SK-N-SH (cell line): Measurements from ENCODE around the gene CYBC1. TPM values are rescaled to one million over a fixed set of nuclear protein-coding genes. Genes with fewer than 3 reads are reported as not detected.

ENCODE experiments used
- CTCF ChIA-PET: fragments of 300-600, 350-600 bp; formaldehyde crosslinking; extraction: SDS; loops from one replicate; lab custom pipeline; 2021; lab: Yijun Ruan, JAX
- POLR2A ChIA-PET: fragments of 350-600 bp; sonication (Branson Sonifier 250); formaldehyde crosslinking; extraction: SDS; loops from one replicate; lab custom pipeline; 2020; ENCODE audit warnings: antibody characterized with exemption, inconsistent platforms; lab: Yijun Ruan, JAX
- DNase-seq: peaks from one replicate; pipeline ENCODE4 v3.0.0; 2012
- H2AFZ ChIP-seq: fragments of 200-600 bp; sonication (generic); 2 replicates; pipeline ENCODE4 v1.8.1; 2016; ENCODE audit warnings: antibody characterized with exemption, mild to moderate bottlenecking, low read depth
- H3F3A ChIP-seq: fragments of 200-600 bp; sonication (generic); replicated peaks from 2 replicates; pipeline ENCODE3; 2016; ENCODE audit warnings: antibody characterized with exemption, mild to moderate bottlenecking; ENCODE audit not compliant: insufficient read depth
- H3K27ac ChIP-seq, 2 experiments: fragments of 200-500 bp in 1 of 2; fragments of 200-600 bp in 1 of 2; sonication (Bioruptor generic) in 1 of 2; sonication (generic), shearing (Covaris generic) in 1 of 2; 2 replicates each; pipeline versions ENCODE4 v1.5.1 to v1.6.1; 2014 to 2016; ENCODE audit warnings: low read depth in 2 of 2, inconsistent platforms in 1 of 2, low read length in 1 of 2, mild to moderate bottlenecking in 1 of 2, mixed read lengths in 1 of 2
- H3K27me3 ChIP-seq: fragments of 200-600 bp; sonication (generic), shearing (Covaris generic); 2 replicates; pipeline ENCODE4 v1.6.1; 2016; ENCODE audit warnings: mixed run types; ENCODE audit not compliant: insufficient read depth
- H3K36me3 ChIP-seq, 2 experiments: fragments of 200-500 bp in 1 of 2; fragments of 200-600 bp in 1 of 2; sonication (Bioruptor generic) in 1 of 2; sonication (generic) in 1 of 2; replicated peaks in 1 of 2; 2 replicates each; pipeline versions ENCODE3 to v1.5.1; 2014 to 2016; ENCODE audit warnings: low read length in 1 of 2, mild to moderate bottlenecking in 1 of 2; ENCODE audit not compliant: insufficient read depth in 2 of 2, control insufficient read depth in 1 of 2
- H3K4me1 ChIP-seq, 2 experiments: fragments of 200-500 bp in 1 of 2; fragments of 200-600 bp in 1 of 2; sonication (Bioruptor generic) in 1 of 2; sonication (generic), shearing (Covaris generic) in 1 of 2; 2 replicates each; pipeline versions ENCODE4 v1.5.1 to v1.6.1; 2014 to 2016; ENCODE audit warnings: low read depth in 1 of 2, low read length in 1 of 2, mixed run types in 1 of 2; ENCODE audit not compliant: insufficient read depth in 2 of 2, control insufficient read depth in 1 of 2
- H3K4me2 ChIP-seq: fragments of 200-600 bp; sonication (generic), shearing (Covaris generic); 2 replicates; pipeline ENCODE4 v1.6.1; 2017; ENCODE audit warnings: mixed run types
- H3K4me3 ChIP-seq, 2 experiments: fragments of 200-500 bp in 1 of 2; fragments of 200-600 bp in 1 of 2; sonication (Bioruptor generic) in 1 of 2; sonication (generic), shearing (Covaris generic) in 1 of 2; 2 replicates each; pipeline versions ENCODE4 v1.5.1 to v1.8.1; 2014 to 2016; ENCODE audit warnings: low read depth in 2 of 2, inconsistent platforms in 1 of 2, low read length in 1 of 2, mild to moderate bottlenecking in 1 of 2, mixed read lengths in 1 of 2, moderate library complexity in 1 of 2
- H3K79me2 ChIP-seq: fragments of 200-600 bp; sonication (generic); 2 replicates; pipeline ENCODE4 v1.8.1; 2017; ENCODE audit warnings: mild to moderate bottlenecking; ENCODE audit not compliant: insufficient read depth
- H3K9ac ChIP-seq: fragments of 200-600 bp; sonication (generic); 2 replicates; pipeline ENCODE4 v1.6.1; 2017; ENCODE audit warnings: mixed run types
- H3K9me2 ChIP-seq: fragments of 200-600 bp; sonication (generic); 2 replicates; pipeline ENCODE4 v1.6.1; 2017; ENCODE audit warnings: mixed run types
- H3K9me3 ChIP-seq: fragments of 200-600 bp; sonication (generic); 2 replicates; pipeline ENCODE4 v1.6.1; 2017; ENCODE audit warnings: mixed run types, mild to moderate bottlenecking, moderate library complexity
- H4K20me1 ChIP-seq: fragments of 200-600 bp; sonication (generic); 2 replicates; pipeline ENCODE4 v1.6.1; 2017; ENCODE audit warnings: mild to moderate bottlenecking, mixed run types; ENCODE audit not compliant: insufficient read depth
- ELF1 ChIP-seq: IDR thresholded peaks from 2 replicates; pipeline ENCODE4 v1.4.0; 2012
- FOSL2 ChIP-seq: IDR thresholded peaks from 2 replicates; pipeline ENCODE4 v1.4.0; 2012; ENCODE audit warnings: low read depth, mild to moderate bottlenecking, moderate library complexity, borderline replicate concordance
- FOXJ3 ChIP-seq: sonication (generic); formaldehyde crosslinking; IDR thresholded peaks from 2 replicates; pipeline ENCODE4 v1.5.1; 2020; ENCODE audit warnings: mild to moderate bottlenecking, missing genetic modification reagents
- FOXM1 ChIP-seq: IDR thresholded peaks from 2 replicates; pipeline ENCODE4 v1.4.0; 2012; ENCODE audit warnings: low read depth, mild to moderate bottlenecking
- GABPA ChIP-seq: IDR thresholded peaks from 2 replicates; pipeline ENCODE4 v1.4.0; 2012; ENCODE audit warnings: low read depth, mild to moderate bottlenecking
- GATA2 ChIP-seq: sonication (generic); formaldehyde crosslinking; IDR thresholded peaks from 2 replicates; pipeline ENCODE4 v1.5.0; 2020; ENCODE audit warnings: mild to moderate bottlenecking, missing genetic modification reagents
- MAX ChIP-seq: IDR thresholded peaks from 2 replicates; pipeline ENCODE4 v1.4.0; 2012; ENCODE audit warnings: low read depth
- MXI1 ChIP-seq: IDR thresholded peaks from 2 replicates; pipeline ENCODE4 v1.6.1; 2012; ENCODE audit warnings: mild to moderate bottlenecking, low read depth, low read length, improper control_type of control experiment
- NFIC ChIP-seq: IDR thresholded peaks from 2 replicates; pipeline ENCODE4 v1.4.0; 2012; ENCODE audit warnings: borderline replicate concordance
- NRF1 ChIP-seq: IDR thresholded peaks from 2 replicates; pipeline ENCODE4 v1.6.1; 2012; ENCODE audit warnings: low read depth, mild to moderate bottlenecking, low read length
- REST ChIP-seq: IDR thresholded peaks from 2 replicates; pipeline ENCODE4 v1.6.1; 2012; ENCODE audit warnings: mild to moderate bottlenecking, low read depth, low read length, moderate library complexity
- RFX5 ChIP-seq: IDR thresholded peaks from 2 replicates; pipeline ENCODE4 v1.6.1; 2012; ENCODE audit warnings: mild to moderate bottlenecking, improper control_type of control experiment, low read length
- SMC3 ChIP-seq: IDR thresholded peaks from 2 replicates; pipeline ENCODE4 v1.6.1; 2012; ENCODE audit warnings: low read depth, low read length, improper control_type of control experiment
- TAF1 ChIP-seq: IDR thresholded peaks from 2 replicates; pipeline ENCODE4 v1.6.1; 2012; ENCODE audit warnings: low read depth, mild to moderate bottlenecking, low read length, moderate library complexity, borderline replicate concordance
- USF1 ChIP-seq: IDR thresholded peaks from 2 replicates; pipeline ENCODE4 v1.4.0; 2012; ENCODE audit warnings: low read depth, borderline replicate concordance
- ZBTB33 ChIP-seq: IDR thresholded peaks from 2 replicates; pipeline ENCODE4 v1.4.0; 2012; ENCODE audit warnings: low read depth, borderline replicate concordance
- WGBS: methylation state at CpG from one replicate; pipeline ENCODE4 v1.1.6; 2017; ENCODE audit warnings: low lambda C conversion rate; 5-methylcytosine and 5-hydroxymethylcytosine counted together
- polyA plus RNA-seq, 3 experiments: library from polyadenylated mRNA; depleted of rRNA; stranded (reverse); fragments of >200 nt; gene quantifications; 2 replicates each; pipeline ENCODE4 v1.2.3, GENCODE V29; 2012

The CYBC1 gene
- polyA plus RNA-seq, 1 of the 3 experiments (the other 2 are of a cell fraction) = 165 TPM

- CTCF ChIA-PET = interaction anchor here (0.8 to 2.3 kb wide), 3 partner anchors 9 to 17 kb away, joined by 3 to 6 read pairs (median 4); no protein-coding TSS in a partner anchor
- H3K27me3 ChIP-seq = no peaks in the 10 kb centered on the region
- H3K4me1 ChIP-seq = no peaks in the 10 kb centered on the region; a peak in 1 of 4 replicates
- H3K9ac ChIP-seq = no peak overlapping the region
- no peak overlapping the region for H3K4me3 ChIP-seq
- H3K4me2 ChIP-seq = no peak overlapping the region
- H3K9me2 ChIP-seq = no peaks in the 10 kb centered on the region
- 97% methylated on average over 40 of the region's 43 CpGs for WGBS
- peaks cover 0 to 9% of the 10 kb centered on the region in 2 experiments for H3K36me3 ChIP-seq
- H3K9me3 ChIP-seq = no peaks in the 10 kb centered on the region
- H2AFZ ChIP-seq = no peak overlapping the region
- no peak overlapping the region for H3K27ac ChIP-seq
- H3F3A ChIP-seq = peaks cover 7% of the 10 kb centered on the region
- no peaks in the 10 kb centered on the region for H3K79me2 ChIP-seq
- DNase-seq = no peak
- POLR2A ChIA-PET = interaction anchor here (0.8 to 1.0 kb wide), 2 partner anchors 9 to 23 kb away, joined by 3 read pairs; no protein-coding TSS in a partner anchor
- H4K20me1 ChIP-seq = no peaks in the 10 kb centered on the region; the same call in 1 of the 2 replicates
- no peak for TF ChIP-seq FOXJ3
- no peak for TF ChIP-seq RFX5
- no peak for TF ChIP-seq GATA2 (CRISPR knock-in tag)
- TF ChIP-seq TAF1 = no peak
- TF ChIP-seq NFIC = no peak
- no peak for TF ChIP-seq NRF1
- no peak for TF ChIP-seq SMC3
- TF ChIP-seq ZBTB33 = no peak
- no peak for TF ChIP-seq USF1
- TF ChIP-seq ELF1 = no peak
- no peak for TF ChIP-seq GABPA
- TF ChIP-seq REST = no peak
- TF ChIP-seq FOSL2 = no peak
- TF ChIP-seq MAX = no peak
- TF ChIP-seq MXI1 = no peak
- no peak for TF ChIP-seq FOXM1
These were observed 14.7 kb downstream of the CYBC1 start for GRCh38 chr17:82435601-82436583.
